Upper lobe of right lung (tissue), 1 donor: ENCODE data around the gene SCN5A. TPM values are rescaled to one million over a fixed set of nuclear protein-coding genes. Genes with fewer than 3 reads are reported as not detected.
A peak's percentile ranks its signal among the peaks of the same experiment; 100 is the strongest.

Source experiments
- ATAC-seq: fragments of 200-7000 bp; cut with Tn5 transposase; one replicate; pipeline ENCODE4 v1.9.1; 2020; ENCODE audit warnings: mild to moderate bottlenecking, moderate library complexity
- DNase-seq: peaks from one replicate; pipeline ENCODE4 v3.0.0-alpha.2; 2020
- H3K27ac ChIP-seq: fragments of 200-600 bp; one replicate; pipeline ENCODE4 v1.8.0; 2022
- H3K27me3 ChIP-seq: fragments of 200-600 bp; one replicate; pipeline ENCODE4 v1.8.0; 2022; ENCODE audit warnings: mild to moderate bottlenecking
- H3K36me3 ChIP-seq: fragments of 200-600 bp; one replicate; pipeline ENCODE4 v1.8.0; 2022
- H3K4me1 ChIP-seq: fragments of 200-600 bp; one replicate; pipeline ENCODE4 v1.8.0; 2022
- H3K4me3 ChIP-seq: fragments of 200-600 bp; one replicate; pipeline ENCODE4 v1.8.0; 2022; ENCODE audit warnings: mild to moderate bottlenecking
- H3K9me3 ChIP-seq: fragments of 200-600 bp; one replicate; pipeline ENCODE4 v1.8.0; 2022
- intact Hi-C: fragments of 100-400 bp; cut with DNase I; formaldehyde crosslinking; loops from one replicate; pipeline ENCODE4 v1.11.0; 2022
- total RNA-seq: library from RNA; stranded (reverse); fragmentation: NEBNext Ultra II Directional; extraction: Animal tissue kit (Norgen Biotek cat#: 25700); gene quantifications from one replicate; pipeline ENCODE4 v1.2.1, GENCODE V29; 2021
- TF ChIP-seq, protein P1 (sequence below): fragments of 200-600 bp; IDR thresholded peaks from one replicate; pipeline ENCODE4 v1.8.0; 2022; ENCODE audit warnings: antibody characterized with exemption
- donor health status: DM: no; HTN: yes; CAD: no; lungs with severe emphysema.

The SCN5A gene
- total RNA-seq, 1 donor from 2014 or later, result 0.58 TPM

DNA sequence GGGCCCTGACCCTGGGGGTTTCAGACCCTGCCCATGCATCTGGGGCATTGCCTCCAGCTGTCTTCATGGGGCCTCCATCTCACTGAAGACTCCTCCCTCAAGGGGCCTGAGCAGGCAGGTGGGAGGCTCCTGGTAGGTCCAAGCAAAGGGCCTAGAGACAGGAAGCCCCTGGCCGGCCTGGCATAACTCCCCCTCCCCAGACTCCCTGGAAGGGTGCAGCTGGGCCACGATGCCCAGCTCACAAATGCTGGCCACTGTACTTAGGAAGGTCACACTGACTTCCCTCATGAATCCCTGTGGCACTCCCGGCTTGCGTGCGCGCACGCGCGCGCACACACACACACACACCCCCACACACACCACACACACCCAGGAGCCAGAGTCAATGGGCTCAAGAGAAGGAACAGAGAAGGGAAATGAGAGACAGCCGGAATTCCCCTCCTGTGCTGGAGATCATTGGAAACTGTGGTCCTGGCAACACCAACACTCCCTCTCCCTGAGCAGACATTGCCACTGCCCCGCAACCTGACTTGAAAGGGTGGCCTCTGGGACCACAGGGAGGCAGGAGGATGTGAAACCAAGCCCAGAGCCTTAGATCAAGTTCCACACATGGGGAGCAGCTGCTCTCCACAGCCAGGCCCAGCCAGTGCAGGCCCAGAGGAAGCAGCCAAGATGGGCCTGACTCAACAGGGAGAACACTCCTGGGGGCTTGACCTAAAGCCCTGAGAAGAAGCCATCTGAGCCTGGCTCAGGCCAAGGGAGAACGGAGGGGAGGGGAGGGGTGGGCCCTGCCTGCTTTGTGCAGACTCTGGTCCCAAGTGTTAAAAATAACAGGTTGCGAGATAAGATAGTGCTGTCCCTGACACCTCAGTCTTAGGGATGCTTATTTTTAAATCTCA lies 69.7 kb downstream of the SCN5A start:
- DNase-seq (peak; percentile 29), ATAC-seq (no peak)
- Histone ChIP-seq H3K4me1 (no peaks in the 10 kb centered on the region), H3K4me3 (no peak overlapping the region), H3K27ac (no peak overlapping the region), H3K36me3 (no peaks in the 10 kb centered on the region), H3K9me3 (no peaks in the 10 kb centered on the region), H3K27me3 (no peaks in the 10 kb centered on the region)
- intact Hi-C loops, result no loop called here
- TF ChIP-seq, protein P1, sequence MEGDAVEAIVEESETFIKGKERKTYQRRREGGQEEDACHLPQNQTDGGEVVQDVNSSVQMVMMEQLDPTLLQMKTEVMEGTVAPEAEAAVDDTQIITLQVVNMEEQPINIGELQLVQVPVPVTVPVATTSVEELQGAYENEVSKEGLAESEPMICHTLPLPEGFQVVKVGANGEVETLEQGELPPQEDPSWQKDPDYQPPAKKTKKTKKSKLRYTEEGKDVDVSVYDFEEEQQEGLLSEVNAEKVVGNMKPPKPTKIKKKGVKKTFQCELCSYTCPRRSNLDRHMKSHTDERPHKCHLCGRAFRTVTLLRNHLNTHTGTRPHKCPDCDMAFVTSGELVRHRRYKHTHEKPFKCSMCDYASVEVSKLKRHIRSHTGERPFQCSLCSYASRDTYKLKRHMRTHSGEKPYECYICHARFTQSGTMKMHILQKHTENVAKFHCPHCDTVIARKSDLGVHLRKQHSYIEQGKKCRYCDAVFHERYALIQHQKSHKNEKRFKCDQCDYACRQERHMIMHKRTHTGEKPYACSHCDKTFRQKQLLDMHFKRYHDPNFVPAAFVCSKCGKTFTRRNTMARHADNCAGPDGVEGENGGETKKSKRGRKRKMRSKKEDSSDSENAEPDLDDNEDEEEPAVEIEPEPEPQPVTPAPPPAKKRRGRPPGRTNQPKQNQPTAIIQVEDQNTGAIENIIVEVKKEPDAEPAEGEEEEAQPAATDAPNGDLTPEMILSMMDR, result no peak

DNA sequence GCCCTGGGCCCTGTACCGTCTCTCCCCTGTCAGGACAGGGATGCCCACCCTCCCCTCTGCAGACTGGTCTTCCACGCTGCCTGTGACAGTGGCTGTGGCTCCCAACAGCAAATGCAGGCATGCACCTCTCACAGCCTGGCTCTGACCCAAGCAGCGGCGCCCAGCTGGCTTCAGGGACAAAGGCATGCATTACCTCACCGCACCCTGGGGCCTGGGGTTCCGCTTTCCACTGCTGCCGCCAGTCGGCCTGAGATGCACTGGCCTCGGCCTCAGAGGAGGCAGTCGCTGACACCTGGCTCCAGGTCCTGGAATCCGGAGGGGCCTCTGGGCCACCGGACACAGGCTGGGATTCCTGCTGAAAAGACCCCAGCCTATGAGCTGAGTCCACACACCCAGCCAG lies 70.3 kb downstream of the SCN5A start:
- H3K4me3 ChIP-seq, result no peak overlapping the region
- H3K36me3 ChIP-seq, result no peaks in the 10 kb centered on the region
- H3K9me3 ChIP-seq, result no peaks in the 10 kb centered on the region
- TF ChIP-seq, protein P1, result no peak
- no peaks in the 10 kb centered on the region for H3K4me1 ChIP-seq
- no peak for ATAC-seq
- intact Hi-C loops, result no loop called here
- peak; percentile 54 for DNase-seq
- no peak overlapping the region for H3K27ac ChIP-seq
- no peaks in the 10 kb centered on the region for H3K27me3 ChIP-seq

DNA sequence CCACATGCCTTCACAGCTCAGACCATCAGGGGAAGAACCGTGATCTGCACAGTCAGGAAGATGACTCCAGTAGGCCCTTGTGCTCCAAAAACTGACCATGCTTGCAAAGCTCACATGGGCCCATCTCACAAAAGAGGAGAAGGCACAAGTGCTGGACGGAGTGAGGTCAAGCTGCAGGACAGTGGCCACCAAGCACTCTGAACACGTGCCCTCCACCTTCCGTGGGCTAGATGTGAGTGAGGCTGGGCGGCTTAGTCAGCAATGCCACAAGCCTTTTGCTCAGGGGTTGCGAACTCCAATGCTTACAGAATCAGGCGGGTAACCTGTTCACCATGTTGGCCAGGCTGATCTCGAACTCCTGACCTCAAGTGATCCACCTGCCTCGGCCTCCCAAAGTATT lies 70.9 kb downstream of the SCN5A start:
- DNase-seq (no peak), ATAC-seq (no peak)
- Histone ChIP-seq H3K27ac (no peak overlapping the region), H3K4me1 (no peaks in the 10 kb centered on the region), H3K27me3 (no peaks in the 10 kb centered on the region), H3K4me3 (no peak overlapping the region), H3K36me3 (no peaks in the 10 kb centered on the region), H3K9me3 (no peaks in the 10 kb centered on the region)
- TF ChIP-seq, protein P1, result no peak
- intact Hi-C loops, result no loop called here

DNA sequence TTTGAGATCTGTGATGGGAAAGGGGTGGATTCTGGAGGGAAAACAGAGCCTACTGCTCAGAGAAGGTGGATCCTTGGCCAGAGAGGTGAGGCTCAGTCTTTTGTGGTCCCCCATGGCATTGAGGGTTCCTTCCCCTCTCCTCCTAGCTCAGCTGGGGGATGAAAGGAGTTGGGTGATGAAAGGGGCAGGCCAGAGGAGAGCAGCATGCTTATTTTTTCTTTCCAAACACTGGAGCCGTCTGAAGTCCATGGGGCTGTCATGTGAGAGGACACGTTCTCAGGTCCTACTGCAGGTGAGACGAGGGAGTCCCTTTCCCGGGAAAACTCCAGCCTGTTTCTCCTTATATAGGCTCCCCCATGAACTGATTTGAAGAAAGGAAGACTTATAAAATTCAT lies 71.4 kb downstream of the SCN5A start:
- Histone ChIP-seq H3K4me3 (no peak overlapping the region), H3K9me3 (no peaks in the 10 kb centered on the region), H3K27ac (no peak overlapping the region), H3K4me1 (no peaks in the 10 kb centered on the region), H3K36me3 (no peaks in the 10 kb centered on the region), H3K27me3 (no peaks in the 10 kb centered on the region)
- intact Hi-C loops, result no loop called here
- ATAC-seq (no peak), DNase-seq (no peak)
- TF ChIP-seq, protein P1, result no peak

DNA sequence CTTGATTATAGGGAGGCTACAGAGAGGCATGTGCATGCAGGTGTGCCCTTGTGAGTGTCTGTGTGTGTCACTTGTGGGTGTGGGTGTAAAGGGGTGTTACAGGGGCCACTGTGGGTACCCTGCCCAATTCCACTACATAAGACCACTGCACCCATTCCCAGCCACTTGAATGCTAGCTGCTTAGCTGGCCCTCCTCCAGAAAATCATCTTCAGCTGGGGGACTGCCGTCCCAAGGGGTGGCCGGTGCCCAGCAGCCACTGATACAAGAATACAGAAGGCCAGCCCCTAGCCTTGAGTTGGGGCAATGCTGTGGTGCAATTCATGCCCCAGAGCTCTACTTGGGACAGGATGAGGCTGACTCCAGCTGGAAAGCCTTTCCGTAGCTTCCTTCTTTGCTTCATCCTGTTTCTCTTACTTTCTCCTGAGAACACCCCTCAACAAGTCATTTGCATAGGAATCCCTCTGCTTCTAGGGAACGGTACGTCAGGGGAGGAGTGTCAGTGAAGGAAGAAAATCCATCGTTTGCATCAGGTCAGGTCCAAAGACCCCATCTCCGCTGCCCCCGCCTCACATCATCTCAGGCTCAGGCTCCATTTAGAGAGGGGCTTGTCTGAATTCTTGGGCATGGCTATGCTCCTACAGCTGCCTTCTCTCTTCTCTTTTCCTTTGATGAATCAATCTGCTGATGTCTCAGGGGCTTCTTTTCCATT lies 72.0 kb downstream of the SCN5A start:
- Histone ChIP-seq H3K4me1 (no peaks in the 10 kb centered on the region), H3K36me3 (no peaks in the 10 kb centered on the region), H3K27ac (no peak overlapping the region), H3K9me3 (no peaks in the 10 kb centered on the region), H3K4me3 (no peak overlapping the region), H3K27me3 (no peaks in the 10 kb centered on the region)
- ATAC-seq, result no peak
- intact Hi-C loops, result no loop called here
- DNase-seq, result peak; percentile 33
- TF ChIP-seq, protein P1, result no peak
